SK-N-MC (cell line): Measurements from ENCODE around the gene ENPP3.
A peak's percentile ranks its signal among the peaks of the same experiment; 100 is the strongest.
"Not testable (repeated sequence)": the region's sequence is repeated elsewhere in the genome, so short reads cannot be mapped to it uniquely, and the experiment has no call there.

Experiments used
- DNase-seq: peaks from one replicate; pipeline ENCODE4 v3.0.0-alpha.2; 2011; ENCODE audit warnings: low read depth, low spot score
- H3K27ac ChIP-seq: fragments of 200-600 bp; sonication (generic); 2 replicates; pipeline ENCODE4 v1.5.1; 2016; ENCODE audit warnings: mixed run types
- H3K36me3 ChIP-seq: fragments of 200-600 bp; sonication (generic); 2 replicates; pipeline ENCODE4 v1.6.1; 2017; ENCODE audit warnings: antibody characterized with exemption, low read length, mixed read lengths; ENCODE audit not compliant: insufficient read depth
- H3K4me3 ChIP-seq: fragments of 200-600 bp; sonication (generic); 2 replicates; pipeline ENCODE4 v1.5.1; 2016
- H3K9ac ChIP-seq: fragments of 200-600 bp; sonication (generic); 2 replicates; pipeline ENCODE4 v1.8.0; 2017; ENCODE audit warnings: mixed run types, mixed read lengths; ENCODE audit not compliant: insufficient read length
- H3K9me3 ChIP-seq: fragments of 200-600 bp; sonication (generic); 2 replicates; pipeline ENCODE4 v1.6.1; 2017; ENCODE audit warnings: low read depth, mild to moderate bottlenecking, antibody characterized with exemption, low read length, moderate library complexity, mixed read lengths
- EZH2 ChIP-seq: fragments of 200-600 bp; sonication (generic); IDR thresholded peaks from one replicate; pipeline ENCODE4 v1.6.1; 2017; ENCODE audit warnings: antibody characterized with exemption
- FOXP2 ChIP-seq: optimal IDR thresholded peaks from 2 replicates; pipeline ENCODE3; 2011; ENCODE audit warnings: mild to moderate bottlenecking, moderate library complexity; ENCODE audit not compliant: insufficient read depth; ENCODE audit errors: extremely low read length, control extremely low read depth
- POLR2AphosphoS5 ChIP-seq: IDR thresholded peaks from 2 replicates; pipeline ENCODE4 v1.6.1; 2012; ENCODE audit warnings: mild to moderate bottlenecking, low read depth, low read length, borderline replicate concordance

ENPP3 gene

DNA sequence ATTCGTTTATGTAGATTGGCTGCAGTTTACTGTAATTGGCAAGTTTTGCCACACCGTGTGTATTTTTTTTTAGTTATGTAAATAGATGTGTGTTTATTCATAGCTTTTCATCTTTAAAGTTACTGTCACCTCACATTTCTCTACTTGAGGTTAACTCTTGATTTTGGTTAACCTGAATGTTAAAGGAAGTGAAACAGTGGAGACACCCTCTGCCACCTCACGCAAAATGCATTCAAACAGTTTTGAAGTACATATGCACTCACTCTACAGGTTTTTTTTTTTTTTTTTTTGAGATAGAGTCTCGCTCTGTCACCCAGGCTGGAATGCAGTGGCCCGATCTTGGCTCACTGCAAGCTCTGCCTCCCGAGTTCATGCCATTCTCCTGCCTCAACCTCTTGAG is 46.4 kb downstream of the ENPP3 start:
- no peak overlapping the region for H3K27ac ChIP-seq

DNA sequence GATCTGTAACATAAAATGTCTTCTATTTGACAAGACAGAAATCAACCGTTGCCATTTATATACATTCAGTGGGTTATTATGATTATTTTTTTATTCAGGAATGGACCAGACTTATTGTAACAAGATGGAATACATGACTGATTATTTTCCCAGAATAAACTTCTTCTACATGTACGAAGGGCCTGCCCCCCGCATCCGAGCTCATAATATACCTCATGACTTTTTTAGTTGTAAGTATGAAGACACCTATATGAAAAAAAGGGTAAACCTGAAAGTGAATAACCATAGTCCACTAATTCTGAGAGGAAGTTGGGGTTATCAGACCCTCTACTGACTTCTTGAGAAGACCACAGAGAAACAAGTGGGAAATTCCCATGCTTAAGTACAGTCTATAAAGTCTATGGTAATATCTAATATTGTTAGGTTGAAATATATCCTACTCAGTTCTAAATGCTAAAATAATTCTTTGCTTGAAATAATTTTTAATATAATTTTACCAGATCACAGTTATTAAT is 48.2 kb downstream of the ENPP3 start:
- H3K4me3 ChIP-seq = no peak overlapping the region
- no peak for DNase-seq
- no peak overlapping the region for H3K9ac ChIP-seq

More for the DNA sequence above, 46.4 kb downstream of the ENPP3 start:
- TF ChIP-seq EZH2 = no peak
- TF ChIP-seq POLR2AphosphoS5 = no peak
- TF ChIP-seq FOXP2 = no peak
- Histone ChIP-seq H3K36me3 (peaks cover 9% of the 10 kb centered on the region), H3K9ac (no peak overlapping the region), H3K9me3 (no peaks in the 10 kb centered on the region), H3K4me3 (no peak overlapping the region)
- no peak for DNase-seq

DNA sequence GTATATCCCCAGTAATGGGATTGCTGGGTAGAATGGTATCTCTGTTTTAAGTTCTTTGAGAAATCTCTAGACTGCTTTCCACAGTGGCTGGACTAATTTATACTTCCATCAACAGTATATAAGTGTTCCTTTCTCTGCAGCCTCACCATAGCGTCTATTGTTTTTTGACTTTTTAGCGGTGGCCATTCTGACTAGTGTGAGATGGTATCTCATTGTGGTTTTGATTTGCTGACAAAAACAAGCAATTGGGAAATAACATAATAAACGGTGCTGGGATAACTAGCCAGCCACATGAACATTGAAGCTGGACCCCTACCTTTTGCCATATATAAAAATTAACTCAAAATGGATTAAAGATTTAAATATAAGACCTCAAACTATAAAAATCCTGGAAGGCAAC is 49.9 kb downstream of the ENPP3 start:
- Histone ChIP-seq H3K27ac (no peak overlapping the region), H3K9me3 (no peaks in the 10 kb centered on the region), H3K4me3 (no peak overlapping the region), H3K9ac (no peak overlapping the region), H3K36me3 (no peaks in the 10 kb centered on the region)
- DNase-seq = no peak
- TF ChIP-seq FOXP2 = no peak
- no peak for TF ChIP-seq POLR2AphosphoS5
- TF ChIP-seq EZH2 = no peak

More for the DNA sequence above, 48.2 kb downstream of the ENPP3 start:
- Histone ChIP-seq H3K36me3 (peaks cover 9% of the 10 kb centered on the region), H3K9me3 (no peaks in the 10 kb centered on the region), H3K27ac (no peak overlapping the region)
- TF ChIP-seq POLR2AphosphoS5 (no peak), FOXP2 (no peak), EZH2 (no peak)

DNA sequence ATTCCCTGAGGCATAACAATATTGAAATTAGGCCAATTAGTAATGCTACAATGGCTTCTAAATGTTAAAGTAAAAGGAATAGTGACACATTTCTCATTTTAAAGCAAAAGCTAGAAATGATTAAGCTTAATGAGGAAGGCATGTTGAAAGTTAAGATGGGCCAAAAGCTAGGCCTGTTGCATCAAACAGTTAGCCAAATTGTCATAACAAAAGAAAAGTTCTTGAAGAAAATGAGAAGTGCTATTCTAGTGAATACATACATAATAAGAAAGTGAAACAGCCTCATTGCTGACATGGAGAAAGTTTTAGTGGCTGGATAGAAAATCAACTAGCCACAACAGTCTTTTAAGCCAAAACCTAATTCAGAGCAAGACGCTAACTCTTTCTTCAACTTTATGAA is 51.2 kb downstream of the ENPP3 start:
- DNase-seq = no peak
- H3K9ac ChIP-seq = no peak overlapping the region
- H3K27ac ChIP-seq = peak overlapping the region; percentile 22; the same call in 1 of the 2 replicates
- no peak overlapping the region for H3K4me3 ChIP-seq
- H3K36me3 ChIP-seq = no peaks in the 10 kb centered on the region
- TF ChIP-seq FOXP2 (no peak), POLR2AphosphoS5 (no peak), EZH2 (no peak)
- no peaks in the 10 kb centered on the region for H3K9me3 ChIP-seq

DNA sequence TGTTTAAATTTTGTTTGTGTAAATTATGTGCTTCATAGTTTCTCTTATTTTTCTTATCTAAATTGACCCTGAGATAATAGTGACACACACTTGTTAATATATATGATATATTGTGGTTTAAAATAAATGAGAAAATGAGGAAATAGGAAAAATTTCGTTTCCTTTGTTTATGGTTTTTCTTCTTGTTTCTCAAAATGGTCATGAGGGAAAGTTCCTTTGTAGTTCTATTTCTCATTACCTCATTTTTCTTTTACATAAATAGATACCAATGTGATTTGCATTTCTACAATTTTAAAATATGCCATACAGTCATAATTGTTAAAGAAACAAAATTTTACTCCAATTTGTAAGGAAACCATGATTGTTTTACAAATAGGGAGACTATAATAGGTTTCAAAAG is 54.9 kb downstream of the ENPP3 start:
- H3K27ac ChIP-seq = no peak overlapping the region
- no peak overlapping the region for H3K9ac ChIP-seq
- no peak for DNase-seq
- H3K36me3 ChIP-seq = no peaks in the 10 kb centered on the region
- no peak overlapping the region for H3K4me3 ChIP-seq
- no peaks in the 10 kb centered on the region for H3K9me3 ChIP-seq
- TF ChIP-seq FOXP2 = no peak
- no peak for TF ChIP-seq EZH2

DNA sequence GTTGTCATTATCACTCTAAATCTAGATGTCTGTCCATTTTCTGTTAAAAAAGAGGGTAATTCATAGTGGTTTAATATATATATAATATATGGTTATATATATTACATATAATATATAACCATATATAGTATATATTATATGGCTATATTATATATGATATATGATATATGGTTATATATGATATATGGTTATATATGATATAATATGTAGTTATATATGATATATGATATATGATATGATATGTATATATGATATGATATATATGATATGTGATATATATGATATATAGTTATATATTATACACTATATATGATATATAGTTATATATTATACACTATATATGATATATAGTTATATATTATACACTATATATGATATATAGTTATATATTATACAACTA is 55.5 kb downstream of the ENPP3 start:
- TF ChIP-seq FOXP2 = no peak
- H3K9ac ChIP-seq = no peak overlapping the region
- no peak overlapping the region for H3K4me3 ChIP-seq
- no peaks in the 10 kb centered on the region for H3K9me3 ChIP-seq
- DNase-seq = no peak
- H3K27ac ChIP-seq = no peak overlapping the region
- H3K36me3 ChIP-seq = no peaks in the 10 kb centered on the region

DNA sequence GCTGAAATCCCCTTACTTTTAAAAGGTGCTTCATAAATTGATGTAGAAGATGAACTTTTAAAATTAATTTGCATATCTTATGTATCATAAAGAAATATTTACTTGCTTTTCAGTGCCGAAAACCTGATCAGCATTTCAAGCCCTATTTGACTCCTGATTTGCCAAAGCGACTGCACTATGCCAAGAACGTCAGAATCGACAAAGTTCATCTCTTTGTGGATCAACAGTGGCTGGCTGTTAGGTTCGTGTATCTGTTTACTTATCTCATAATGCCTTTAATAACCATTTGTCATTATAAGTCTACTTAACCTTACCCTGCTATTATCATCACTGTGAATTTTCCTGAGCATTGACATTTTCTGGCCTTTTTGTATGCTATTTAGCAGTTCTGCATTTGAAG is 56.3 kb downstream of the ENPP3 start:
- TF ChIP-seq EZH2 (no peak), FOXP2 (no peak), POLR2AphosphoS5 (no peak)
- DNase-seq = no peak
- Histone ChIP-seq H3K27ac (no peak overlapping the region), H3K4me3 (no peak overlapping the region), H3K36me3 (no peaks in the 10 kb centered on the region), H3K9ac (no peak overlapping the region), H3K9me3 (no peaks in the 10 kb centered on the region)

DNA sequence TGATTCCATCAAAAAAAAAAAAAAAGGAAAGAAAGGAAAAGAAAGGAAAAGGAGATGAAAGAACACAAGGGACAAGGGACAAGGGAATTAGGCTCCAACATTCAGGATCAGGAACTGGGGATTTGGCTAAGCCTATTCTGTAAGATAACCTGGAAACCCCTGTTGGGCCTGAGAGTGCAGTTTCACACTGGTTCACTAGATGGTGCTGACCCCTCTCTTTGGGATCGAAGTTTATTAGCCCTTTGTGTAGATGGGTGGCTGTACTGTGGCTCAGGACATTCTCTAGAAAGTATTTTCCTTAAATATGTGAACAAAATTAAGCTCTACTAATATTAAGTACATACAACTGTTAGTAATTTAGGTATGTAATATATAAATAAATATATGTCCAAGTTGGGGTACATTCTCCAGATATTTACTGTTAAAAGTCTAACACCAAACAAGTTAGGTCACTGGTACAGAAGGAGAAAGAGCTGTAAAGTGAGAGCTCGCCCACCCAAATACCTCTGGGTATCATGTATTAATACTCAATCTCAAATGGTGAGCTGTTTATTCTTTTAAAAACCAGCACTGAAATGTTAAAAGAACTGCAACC is 57.8 kb downstream of the ENPP3 start:
- Histone ChIP-seq H3K4me3 (no peak overlapping the region), H3K27ac (no peak overlapping the region), H3K9ac (no peak overlapping the region), H3K36me3 (no peaks in the 10 kb centered on the region), H3K9me3 (no peaks in the 10 kb centered on the region)
- TF ChIP-seq EZH2 = no peak
- no peak for TF ChIP-seq FOXP2
- no peak for TF ChIP-seq POLR2AphosphoS5
- DNase-seq = peak; percentile 66

DNA sequence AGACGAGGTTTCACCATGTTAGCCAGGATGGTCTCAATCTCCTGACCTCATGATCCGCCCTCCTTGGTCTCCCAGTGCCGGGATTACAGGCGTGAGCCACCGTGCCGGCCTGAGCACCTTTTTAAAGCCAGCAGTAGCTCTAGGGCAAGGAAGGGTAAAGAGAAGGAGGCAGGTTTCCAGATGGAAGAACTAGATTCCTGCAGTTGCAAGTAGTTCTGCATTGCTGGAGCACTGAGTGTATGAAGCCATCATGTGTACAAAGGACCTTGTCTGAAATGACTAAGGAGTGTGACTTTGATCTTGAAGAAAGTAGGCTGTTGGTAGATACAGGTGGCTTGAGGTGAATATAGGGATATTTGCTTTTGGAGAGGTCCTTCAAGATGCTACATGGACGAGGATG is 59.9 kb downstream of the ENPP3 start:
- H3K27ac ChIP-seq = no peak overlapping the region
- no peaks in the 10 kb centered on the region for H3K9me3 ChIP-seq
- H3K4me3 ChIP-seq = no peak overlapping the region
- TF ChIP-seq FOXP2 (no peak), EZH2 (no peak), POLR2AphosphoS5 (no peak)
- no peaks in the 10 kb centered on the region for H3K36me3 ChIP-seq
- DNase-seq = no peak
- H3K9ac ChIP-seq = no peak overlapping the region

DNA sequence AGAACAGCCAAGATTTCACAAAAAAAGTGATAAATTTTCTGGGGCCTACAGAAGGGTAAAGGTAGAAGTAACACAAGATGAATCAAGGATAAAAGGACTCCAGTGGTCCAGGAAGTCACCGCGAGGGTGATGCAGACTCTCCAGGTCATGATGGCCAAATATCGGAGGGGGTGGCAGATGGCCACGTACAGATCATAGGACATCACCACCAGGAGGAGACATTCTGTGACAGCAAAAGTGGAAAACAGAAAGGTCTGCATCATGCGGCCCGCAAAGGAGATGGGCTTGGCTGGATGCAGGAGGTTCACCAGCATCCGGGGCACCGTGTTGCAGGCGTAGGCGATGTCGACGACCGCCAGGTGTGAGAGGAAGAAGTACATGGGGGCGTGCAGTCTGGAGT is 63.7 kb downstream of the ENPP3 start:
- not testable (repeated sequence) for H3K27ac ChIP-seq, H3K36me3 ChIP-seq, H3K4me3 ChIP-seq, H3K9ac ChIP-seq, DNase-seq, H3K9me3 ChIP-seq

DNA sequence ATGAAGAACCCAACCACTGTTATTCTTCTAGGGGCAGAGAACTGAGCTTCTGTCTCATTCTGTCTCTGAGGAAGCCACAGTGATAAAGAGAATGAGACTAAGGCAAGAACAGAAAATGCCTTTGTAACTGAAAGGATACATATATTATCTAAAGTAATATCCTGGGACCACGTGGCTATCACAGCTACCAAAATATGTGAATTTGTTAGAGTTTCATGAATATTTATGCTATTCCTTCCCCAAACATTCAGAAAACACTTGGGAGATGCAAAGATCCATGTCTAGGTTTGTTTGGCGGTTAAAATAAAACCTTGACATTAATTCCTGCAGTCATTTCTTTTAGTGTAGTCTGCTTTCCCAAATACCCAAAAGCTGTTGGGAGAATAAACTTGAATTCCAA is 66.8 kb downstream of the ENPP3 start:
- not testable (repeated sequence) for H3K9ac ChIP-seq, H3K27ac ChIP-seq, DNase-seq

DNA sequence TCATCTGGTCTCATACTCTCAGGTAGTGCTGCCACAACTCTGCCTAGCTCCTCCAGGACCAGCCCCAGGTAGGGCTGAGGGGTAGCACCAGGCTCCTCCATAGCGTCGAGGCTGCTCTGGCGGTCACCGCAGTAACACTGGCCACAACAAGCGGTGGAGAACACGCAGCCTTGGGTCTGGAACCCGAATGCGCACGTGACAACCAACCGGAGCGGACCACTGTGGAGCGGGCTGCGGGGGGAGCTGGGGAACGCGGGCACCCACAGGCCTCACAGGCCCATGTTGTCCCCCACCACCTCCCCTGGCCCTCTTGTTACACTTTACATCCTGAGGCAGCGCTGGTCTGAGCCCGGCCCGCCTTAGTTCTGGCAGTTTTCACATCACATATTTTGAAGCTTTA is 73.8 kb downstream of the ENPP3 start, which contains the start of gene CTAGE9:
Gene CTAGE9 (minus strand): TSS at position 101 of the 400 bp plus-strand sequence. CDS start 0 bp downstream, at position 101.
- not testable (repeated sequence) for H3K9ac ChIP-seq, H3K9me3 ChIP-seq

More for the DNA sequence above, 66.8 kb downstream of the ENPP3 start:
- H3K9me3 ChIP-seq, H3K4me3 ChIP-seq, H3K36me3 ChIP-seq: not testable (repeated sequence)

More for the DNA sequence above, 73.8 kb downstream of the ENPP3 start, which contains the start of gene CTAGE9:
- H3K4me3 ChIP-seq, H3K36me3 ChIP-seq, H3K27ac ChIP-seq, DNase-seq: not testable (repeated sequence)
